Lung (tissue), 12 donors: ENCODE data around the gene IFNL4. TPM values are rescaled to one million over a fixed set of nuclear protein-coding genes. Genes with fewer than 3 reads are reported as not detected.

ENCODE experiments used
- ATAC-seq: fragments of 200-7000 bp; cut with Tn5 transposase; one replicate; pipeline ENCODE4 v1.9.1; 2020; ENCODE audit warnings: moderate number of reproducible peaks; ENCODE audit not compliant: insufficient read depth, low FRiP score
- DNase-seq, 3 donors: peaks; one replicate each; pipeline ENCODE4 v3.0.0-alpha.2; 2013 to 2017
- H3K27ac ChIP-seq, 2 donors: one replicate each; pipeline ENCODE4 v1.5.1; 2013; ENCODE audit warnings: mild to moderate bottlenecking in 2 of 2, moderate library complexity in 2 of 2, control low read depth in 1 of 2, inconsistent platforms in 1 of 2, low read depth in 1 of 2, low read length in 1 of 2
- H3K27me3 ChIP-seq, 3 donors: one replicate each; pipeline ENCODE4 v1.5.1; 2013; ENCODE audit warnings: low read length in 2 of 3; ENCODE audit not compliant: control insufficient read depth in 3 of 3, insufficient read depth in 3 of 3
- H3K36me3 ChIP-seq, 4 donors: one replicate each; pipeline ENCODE4 v1.5.1; 2013; ENCODE audit warnings: low read length in 4 of 4, mild to moderate bottlenecking in 1 of 4, moderate library complexity in 1 of 4; ENCODE audit not compliant: control insufficient read depth in 4 of 4, insufficient read depth in 4 of 4
- H3K4me1 ChIP-seq, 5 donors: one replicate each; pipeline ENCODE4 v1.5.1; 2013; ENCODE audit warnings: low read length in 5 of 5, mild to moderate bottlenecking in 2 of 5, moderate library complexity in 1 of 5; ENCODE audit not compliant: control insufficient read depth in 5 of 5, insufficient read depth in 5 of 5
- H3K4me3 ChIP-seq: one replicate; pipeline ENCODE4 v1.5.1; 2013; ENCODE audit warnings: mild to moderate bottlenecking, control low read depth, moderate library complexity
- H3K9ac ChIP-seq, 2 donors: one replicate each; pipeline ENCODE4 v1.5.1; 2013; ENCODE audit warnings: low read length in 2 of 2, control low read depth in 1 of 2; ENCODE audit not compliant: insufficient read depth in 1 of 2
- H3K9me3 ChIP-seq, 4 donors: one replicate each; pipeline ENCODE4 v1.5.1; 2013; ENCODE audit warnings: low read length in 3 of 4, mild to moderate bottlenecking in 1 of 4, moderate library complexity in 1 of 4; ENCODE audit not compliant: control insufficient read depth in 4 of 4, insufficient read depth in 3 of 4
- WGBS, 2 donors: extraction: QIAGEN DNeasy Blood & Tissue Kit; methylation state at CpG; one replicate each; pipeline ENCODE4 v1.1.7; 2013; 5-methylcytosine and 5-hydroxymethylcytosine counted together
- polyA plus RNA-seq, 2 donors: library from polyadenylated mRNA; stranded (reverse); fragments of 200-250 nt; gene quantifications; one replicate each; pipeline ENCODE4 v1.2.1, GENCODE V29; 2013
- total RNA-seq, 2 donors: library from RNA; depleted of rRNA in 1 of 2; stranded (reverse); fragments of >200 nt in 1 of 2; gene quantifications; one replicate each; pipeline ENCODE4 v1.2.1, GENCODE V29; 2014 to 2021
- TF ChIP-seq, protein P1 (sequence below): IDR thresholded peaks from 2 replicates; pipeline ENCODE4 v1.5.1; 2012; ENCODE audit warnings: mild to moderate bottlenecking; ENCODE audit errors: control extremely low read depth, extremely low read depth
- donor health status: control.
- donor health status: control.
- donor health status: Bipolar disorder and iron deficiency.
- donor health status: healthy.
- donor health status: DM: yes; HTN: yes; CAD: no.

Gene IFNL4
- total and polyA plus RNA-seq, 4 donors: not detected

DNA sequence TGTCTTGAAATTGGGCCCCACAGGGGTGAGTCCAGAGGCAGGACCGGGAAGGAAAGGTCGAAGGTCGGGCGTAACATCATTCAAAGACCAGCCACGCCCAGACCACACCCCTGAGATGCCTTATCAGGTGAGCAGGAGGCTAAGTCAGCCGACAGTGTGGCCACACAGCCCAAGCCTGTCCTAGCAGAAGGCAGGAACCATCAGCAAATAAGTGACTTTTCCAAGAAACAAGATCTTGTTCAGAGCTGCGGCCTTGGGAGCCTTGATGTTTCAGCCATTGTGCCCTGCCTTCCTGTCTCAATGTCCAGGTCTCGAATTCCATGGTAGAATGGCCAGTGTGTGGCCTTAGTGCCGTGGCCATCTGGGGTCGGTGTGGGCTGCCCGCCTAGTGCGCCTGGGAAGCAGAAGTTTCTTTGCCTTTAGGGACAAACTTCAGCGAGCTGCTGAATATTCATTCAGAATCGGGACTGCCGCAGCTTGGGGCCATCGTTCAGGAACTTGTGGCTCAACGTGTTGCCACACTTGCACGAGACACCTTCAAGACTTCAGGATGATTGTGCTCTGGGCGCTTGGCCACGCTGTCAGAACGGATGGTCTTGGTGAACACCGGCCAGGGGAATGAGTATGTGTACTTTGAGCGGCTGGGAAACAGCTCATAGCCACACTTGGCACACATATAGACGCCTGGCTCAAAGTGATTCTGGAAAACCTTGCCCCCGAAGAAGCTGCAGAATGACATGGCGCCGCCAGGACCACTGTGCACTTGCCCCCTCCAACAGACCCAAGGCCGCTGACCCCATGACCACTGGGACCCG, 6.1 kb upstream of the IFNL4 start:
- no peaks in the 10 kb centered on the region for H3K36me3 ChIP-seq
- peaks cover 0 to 13% (median 3%) of the 10 kb centered on the region in 3 donors for H3K27me3 ChIP-seq
- no peak overlapping the region for H3K9ac ChIP-seq
- ATAC-seq (no peak), DNase-seq (no peak)
- no peak overlapping the region for H3K27ac ChIP-seq
- H3K4me1 ChIP-seq: no peaks in the 10 kb centered on the region
- WGBS, 2 donors: 84% methylated on average over 29 of the region's 29 CpGs
- no peak overlapping the region for H3K4me3 ChIP-seq
- peaks cover 0 to 2% (median 0%) of the 10 kb centered on the region in 4 donors for H3K9me3 ChIP-seq
- TF ChIP-seq, protein P1, sequence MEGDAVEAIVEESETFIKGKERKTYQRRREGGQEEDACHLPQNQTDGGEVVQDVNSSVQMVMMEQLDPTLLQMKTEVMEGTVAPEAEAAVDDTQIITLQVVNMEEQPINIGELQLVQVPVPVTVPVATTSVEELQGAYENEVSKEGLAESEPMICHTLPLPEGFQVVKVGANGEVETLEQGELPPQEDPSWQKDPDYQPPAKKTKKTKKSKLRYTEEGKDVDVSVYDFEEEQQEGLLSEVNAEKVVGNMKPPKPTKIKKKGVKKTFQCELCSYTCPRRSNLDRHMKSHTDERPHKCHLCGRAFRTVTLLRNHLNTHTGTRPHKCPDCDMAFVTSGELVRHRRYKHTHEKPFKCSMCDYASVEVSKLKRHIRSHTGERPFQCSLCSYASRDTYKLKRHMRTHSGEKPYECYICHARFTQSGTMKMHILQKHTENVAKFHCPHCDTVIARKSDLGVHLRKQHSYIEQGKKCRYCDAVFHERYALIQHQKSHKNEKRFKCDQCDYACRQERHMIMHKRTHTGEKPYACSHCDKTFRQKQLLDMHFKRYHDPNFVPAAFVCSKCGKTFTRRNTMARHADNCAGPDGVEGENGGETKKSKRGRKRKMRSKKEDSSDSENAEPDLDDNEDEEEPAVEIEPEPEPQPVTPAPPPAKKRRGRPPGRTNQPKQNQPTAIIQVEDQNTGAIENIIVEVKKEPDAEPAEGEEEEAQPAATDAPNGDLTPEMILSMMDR: no peak

DNA sequence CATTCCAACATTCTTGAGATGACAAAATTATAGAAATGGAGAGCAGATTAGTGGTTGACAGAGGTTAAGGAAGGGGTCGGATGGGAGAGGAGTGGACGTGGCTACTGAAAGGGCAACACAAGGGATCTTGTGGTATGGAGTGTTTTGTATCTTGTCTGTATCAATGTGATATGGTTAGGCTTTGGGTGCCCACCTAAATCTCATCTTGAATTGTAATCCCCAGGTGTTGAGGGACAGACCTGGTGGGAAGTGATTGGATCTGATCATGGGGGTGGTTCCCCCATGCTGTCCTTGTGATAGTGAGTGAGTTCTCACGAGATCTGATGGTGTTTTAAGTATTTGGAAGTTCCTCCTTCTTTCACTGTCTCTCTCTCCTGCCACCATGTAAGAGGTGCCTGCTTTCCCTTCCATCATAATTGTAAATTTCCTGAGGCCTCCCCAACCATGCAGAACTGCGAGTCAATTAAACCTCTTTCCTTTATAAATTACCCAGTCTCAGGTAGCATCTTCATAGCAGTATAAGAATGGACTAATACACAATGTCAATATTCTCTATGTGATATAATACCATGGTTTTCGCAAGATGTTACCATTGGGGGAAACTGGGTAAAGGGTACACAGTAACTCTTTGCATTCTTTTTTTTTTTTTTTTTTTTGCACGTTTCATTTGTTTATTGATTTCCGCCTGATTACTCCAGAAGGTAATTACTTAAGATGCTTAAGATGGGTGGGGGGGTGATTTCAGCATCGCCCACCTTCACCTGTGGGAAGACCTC, 4.9 kb upstream of the IFNL4 start:
- Histone ChIP-seq H3K9ac (no peak overlapping the region), H3K9me3 (peaks cover 0 to 2% (median 0%) of the 10 kb centered on the region in 4 donors), H3K27me3 (peaks cover 0 to 25% (median 14%) of the 10 kb centered on the region in 3 donors), H3K36me3 (no peaks in the 10 kb centered on the region), H3K4me1 (no peaks in the 10 kb centered on the region), H3K4me3 (no peak overlapping the region), H3K27ac (no peak overlapping the region)
- DNase-seq (no peak), ATAC-seq (no peak)
- WGBS, 2 donors: 80 to 86% methylated on average over 8 of the region's 8 CpGs
- TF ChIP-seq, protein P1: no peak

DNA sequence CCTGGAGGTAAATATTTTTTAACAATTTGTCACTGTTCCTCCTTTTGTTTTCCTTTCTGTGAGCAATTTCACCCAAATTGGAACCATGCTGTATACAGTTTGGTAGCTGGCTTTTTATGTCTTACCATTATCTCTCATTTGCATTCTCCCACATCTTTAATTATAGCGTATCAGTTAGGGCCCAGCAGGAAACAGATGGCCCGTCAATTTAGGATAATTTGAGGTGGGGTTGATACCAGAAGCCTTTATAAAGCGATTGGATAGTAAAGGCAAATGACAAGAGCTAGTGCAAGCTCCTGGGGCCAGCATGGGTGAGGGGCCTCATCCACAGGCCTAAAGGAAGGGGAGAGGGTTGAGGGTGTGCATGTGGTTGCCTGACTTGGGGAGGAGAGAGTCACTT, 3.8 kb upstream of the IFNL4 start:
- TF ChIP-seq, protein P1: no peak

More for the DNA sequence above, 3.8 kb upstream of the IFNL4 start:
- ATAC-seq (no peak), DNase-seq (no peak)
- Histone ChIP-seq H3K9me3 (peaks cover 0 to 2% (median 0%) of the 10 kb centered on the region in 4 donors), H3K27me3 (peaks cover 0 to 34% (median 20%) of the 10 kb centered on the region in 3 donors), H3K9ac (no peak overlapping the region), H3K4me1 (peaks cover 0 to 7% (median 0%) of the 10 kb centered on the region in 5 donors), H3K4me3 (no peak overlapping the region), H3K36me3 (no peaks in the 10 kb centered on the region), H3K27ac (no peak overlapping the region)
- WGBS, 2 donors: 31 to 51% methylated on average over 3 of the region's 3 CpGs
